Endodermal cell (in vitro differentiated cells): ENCODE measurements around the gene FBH1. TPM values are rescaled to one million over a fixed set of nuclear protein-coding genes. Genes with fewer than 3 reads are reported as not detected.
"Not testable (repeated sequence)": the region's sequence is repeated elsewhere in the genome, so short reads cannot be mapped to it uniquely, and the experiment has no call there.

Source experiments
- DNase-seq: peaks from one replicate; pipeline ENCODE4 v3.0.0-alpha.2; 2017
- H3K27ac ChIP-seq: 2 replicates; pipeline ENCODE4 v1.5.1; 2013; ENCODE audit warnings: mild to moderate bottlenecking, low read depth, low read length, moderate library complexity
- H3K27me3 ChIP-seq: 2 replicates; pipeline ENCODE4 v1.6.1; 2013; ENCODE audit warnings: mild to moderate bottlenecking, low read length, moderate library complexity; ENCODE audit not compliant: insufficient read depth, control insufficient read depth, poor library complexity, severe bottlenecking
- H3K36me3 ChIP-seq: 2 replicates; pipeline ENCODE4 v1.7.0; 2013; ENCODE audit warnings: mild to moderate bottlenecking, low read length, moderate library complexity; ENCODE audit not compliant: control insufficient read depth, insufficient read depth
- H3K4me1 ChIP-seq: one replicate; pipeline ENCODE4 v1.7.0; 2013; ENCODE audit warnings: low read length; ENCODE audit not compliant: control insufficient read depth, insufficient read depth
- H3K4me3 ChIP-seq: 2 replicates; pipeline ENCODE4 v1.5.1; 2013; ENCODE audit warnings: mild to moderate bottlenecking, low read length, moderate library complexity
- H3K9ac ChIP-seq: 2 replicates; pipeline ENCODE4 v1.6.1; 2013; ENCODE audit warnings: mild to moderate bottlenecking, low read length, moderate library complexity; ENCODE audit not compliant: poor library complexity, severe bottlenecking; ENCODE audit errors: extremely low read depth
- H3K9me3 ChIP-seq: 2 replicates; pipeline ENCODE4 v1.6.1; 2013; ENCODE audit warnings: mild to moderate bottlenecking, low read length, moderate library complexity; ENCODE audit not compliant: control insufficient read depth
- H3K27ac Mint-ChIP-seq: 2 replicates; pipeline ENCODE4 v1.8.0; 2020; ENCODE audit warnings: mixed read lengths
- H3K27me3 Mint-ChIP-seq: 2 replicates; pipeline ENCODE4 v1.8.0; 2021; ENCODE audit warnings: mild to moderate bottlenecking, mixed read lengths; ENCODE audit not compliant: insufficient read depth
- H3K36me3 Mint-ChIP-seq: 2 replicates; pipeline ENCODE4 v1.8.0; 2020; ENCODE audit warnings: low read depth, mixed read lengths
- H3K4me1 Mint-ChIP-seq: 2 replicates; pipeline ENCODE4 v1.8.0; 2020; ENCODE audit warnings: mixed read lengths
- H3K4me3 Mint-ChIP-seq: 2 replicates; pipeline ENCODE4 v1.8.0; 2020; ENCODE audit warnings: mild to moderate bottlenecking, moderate library complexity, mixed read lengths
- H3K9me3 Mint-ChIP-seq: 2 replicates; pipeline ENCODE4 v1.8.0; 2020; ENCODE audit warnings: mild to moderate bottlenecking, mixed read lengths
- CTCF ChIP-seq: fragments of 200-600 bp; sonication (generic); conservative IDR thresholded peaks from 2 replicates; pipeline ENCODE4 v1.5.0; 2021; ENCODE audit warnings: antibody characterized with exemption, mild to moderate bottlenecking
- WGBS, 2 experiments: methylation state at CpG; one replicate each; pipeline versions ENCODE4 v1.1.5 to v1.1.7; 2013; ENCODE audit warnings: missing lambda C conversion rate in 2 of 2, mixed read lengths in 1 of 2; ENCODE audit not compliant: insufficient coverage in 1 of 2, insufficient read length in 1 of 2; 5-methylcytosine and 5-hydroxymethylcytosine counted together
- total RNA-seq, 2 donors: library from RNA; stranded (reverse); fragmentation: NEBNext Ultra II Directional in 1 of 2; extraction: Animal tissue kit (Norgen Biotek cat#: 25700) in 1 of 2; gene quantifications; 2 replicates in 1 of 2; 3 replicates in 1 of 2; pipeline ENCODE4 v1.2.1, GENCODE V29; 2021

The FBH1 gene
- total RNA-seq, 2 donors from 2014 or later = 61.1 to 71.6 TPM

- not testable (repeated sequence) for H3K27me3 ChIP-seq, H3K4me3 ChIP-seq, H3K4me1 ChIP-seq, H3K4me3 Mint-ChIP-seq, H3K27ac Mint-ChIP-seq, H3K27ac ChIP-seq, H3K27me3 Mint-ChIP-seq, H3K36me3 ChIP-seq, DNase-seq, H3K9ac ChIP-seq
- WGBS, 2 experiments = 95 to 96% methylated on average over 7 to 9 of the region's 9 CpGs
- peak; percentile 23 for TF ChIP-seq CTCF
- Mint-ChIP-seq H3K9me3 (peaks cover 33% of the 10 kb centered on the region), H3K36me3 (peaks cover 31% of the 10 kb centered on the region), H3K4me1 (peaks cover 20% of the 10 kb centered on the region)
- H3K9me3 ChIP-seq = peaks cover 19% of the 10 kb centered on the region
Observed at GRCh38 chr10:5862981-5863685, 26.9 kb upstream of the FBH1 start.

GRCh38 chr10:5866451-5867081 lies 23.5 kb upstream of the FBH1 start:
- peak overlapping the region; percentile 90 for H3K27ac Mint-ChIP-seq

GRCh38 chr10:5867091-5867615 lies 22.9 kb upstream of the FBH1 start:
- peaks cover 52% of the 10 kb centered on the region for H3K9me3 Mint-ChIP-seq
- Histone ChIP-seq H3K4me3 (peak overlapping the region; percentile 31), H3K9me3 (peaks cover 32% of the 10 kb centered on the region)
- H3K4me3 Mint-ChIP-seq, H3K27ac ChIP-seq, H3K4me1 ChIP-seq, H3K27me3 ChIP-seq, H3K9ac ChIP-seq, H3K36me3 ChIP-seq, DNase-seq, H3K27me3 Mint-ChIP-seq: not testable (repeated sequence)
- peak overlapping the region; percentile 90 for H3K27ac Mint-ChIP-seq
- WGBS, 2 experiments = 30 to 83% methylated on average over 1 to 4 of the region's 4 CpGs
- peaks cover 31% of the 10 kb centered on the region for H3K4me1 Mint-ChIP-seq
- peaks cover 40% of the 10 kb centered on the region for H3K36me3 Mint-ChIP-seq

More at GRCh38 chr10:5866451-5867081, 23.5 kb upstream of the FBH1 start:
- H3K27ac ChIP-seq, H3K4me3 Mint-ChIP-seq, H3K27me3 ChIP-seq, H3K9ac ChIP-seq, DNase-seq, H3K36me3 ChIP-seq, H3K4me1 ChIP-seq, H3K27me3 Mint-ChIP-seq: not testable (repeated sequence)
- Mint-ChIP-seq H3K4me1 (peaks cover 27% of the 10 kb centered on the region), H3K36me3 (peaks cover 42% of the 10 kb centered on the region), H3K9me3 (peaks cover 52% of the 10 kb centered on the region)
- WGBS, 2 experiments = 79 to 91% methylated on average over 5 of the region's 5 CpGs
- peaks cover 32% of the 10 kb centered on the region for H3K9me3 ChIP-seq
- H3K4me3 ChIP-seq = peak overlapping the region; percentile 15

DNA sequence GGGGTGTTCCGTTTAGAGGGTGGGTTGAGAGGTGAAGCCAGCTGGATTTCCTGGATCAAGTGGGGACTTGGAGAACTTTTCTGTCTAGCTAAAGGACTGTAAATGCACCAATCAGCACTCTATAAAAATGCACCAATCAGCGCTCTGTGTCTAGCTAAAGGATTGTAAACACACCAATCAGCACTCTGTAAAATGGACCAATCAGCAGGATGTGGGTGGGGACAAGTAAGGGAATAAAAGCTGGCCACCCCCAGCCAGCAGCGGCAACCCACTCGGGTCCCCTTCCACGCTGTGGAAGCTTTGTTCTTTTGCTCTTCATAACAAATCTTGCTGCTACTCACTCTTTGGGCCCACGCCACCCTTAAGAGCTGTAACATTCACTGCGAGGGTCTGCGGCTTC lies 21.7 kb upstream of the FBH1 start:
- H3K9me3 ChIP-seq = peaks cover 32% of the 10 kb centered on the region
- DNase-seq, H3K27ac ChIP-seq, H3K4me1 ChIP-seq, H3K9ac ChIP-seq, H3K36me3 ChIP-seq, H3K27me3 Mint-ChIP-seq, H3K27ac Mint-ChIP-seq, H3K27me3 ChIP-seq, H3K4me3 Mint-ChIP-seq: not testable (repeated sequence)
- Mint-ChIP-seq H3K9me3 (peaks cover 45% of the 10 kb centered on the region), H3K4me1 (peaks cover 31% of the 10 kb centered on the region), H3K36me3 (peaks cover 29% of the 10 kb centered on the region)
- peak overlapping the region; percentile 65 for H3K4me3 ChIP-seq
- 87 to 100% methylated on average over 5 to 8 of the region's 8 CpGs for WGBS, 2 experiments
